Psoas muscle (tissue), 8 donors: Measurements from ENCODE around the gene GLCCI1. TPM values are rescaled to one million over a fixed set of nuclear protein-coding genes. Genes with fewer than 3 reads are reported as not detected.

Experiments
- ATAC-seq, 4 donors: fragments of 200-7000 bp; cut with Tn5 transposase; one replicate each; pipeline ENCODE4 v1.9.1; 2020; ENCODE audit warnings: moderate library complexity in 3 of 4, mild to moderate bottlenecking in 2 of 4
- DNase-seq, 2 donors: peaks; one replicate each; pipeline ENCODE4 v3.0.0-alpha.2; 2020
- H3K27ac ChIP-seq: fragments of 200-600 bp; one replicate; pipeline ENCODE4 v1.8.0; 2022
- H3K27me3 ChIP-seq, 3 donors: fragments of 200-600 bp in 1 of 3; one replicate each; pipeline versions ENCODE4 v1.6.1 to v1.8.0; 2013 to 2022; ENCODE audit warnings: low read length in 2 of 3, mild to moderate bottlenecking in 2 of 3, moderate library complexity in 1 of 3; ENCODE audit not compliant: insufficient read depth in 3 of 3
- H3K36me3 ChIP-seq, 2 donors: fragments of 200-600 bp in 1 of 2; one replicate each; pipeline versions ENCODE4 v1.6.1 to v1.8.0; 2013 to 2022; ENCODE audit warnings: low read depth in 1 of 2, mild to moderate bottlenecking in 1 of 2, moderate library complexity in 1 of 2; ENCODE audit not compliant: insufficient read depth in 1 of 2
- H3K4me1 ChIP-seq: fragments of 200-600 bp; one replicate; pipeline ENCODE4 v1.8.0; 2022
- H3K4me3 ChIP-seq: fragments of 200-600 bp; one replicate; pipeline ENCODE4 v1.8.0; 2022; ENCODE audit warnings: mild to moderate bottlenecking
- H3K9me3 ChIP-seq: fragments of 200-600 bp; one replicate; pipeline ENCODE4 v1.8.0; 2022
- CTCF ChIP-seq: fragments of 200-600 bp; IDR thresholded peaks from one replicate; pipeline ENCODE4 v1.8.0; 2022; ENCODE audit warnings: antibody characterized with exemption
- WGBS, 3 donors: extraction: QIAGEN DNeasy Blood & Tissue Kit; methylation state at CpG; one replicate each; pipeline versions ENCODE4 v1.1.6 to v1.1.7; 2013; 5-methylcytosine and 5-hydroxymethylcytosine counted together
- intact Hi-C, 2 donors: fragments of 100-400 bp; cut with DNase I; formaldehyde crosslinking; loops; one replicate each; pipeline versions ENCODE4 v1.11.0 to v1.14.2; 2022
- polyA plus RNA-seq, 3 donors: library from polyadenylated mRNA; stranded (reverse); fragments of 200-250 nt; gene quantifications; one replicate each; pipeline ENCODE4 v1.2.3, GENCODE V29; 2013
- total RNA-seq, 4 donors: library from RNA; stranded (reverse); fragmentation: NEBNext Ultra II Directional in 2 of 4; extraction: Animal tissue kit (Norgen Biotek cat#: 25700) in 2 of 4; gene quantifications; one replicate each; pipeline versions ENCODE4 v1.2.1 to v1.2.4, GENCODE V29; 2021 to 2023
- donor health status: healthy with polysubstance abuse.
- donor health status: DM: no; HTN: no; CAD: no; lungs with moderate emphysema.
- donor health status: Bipolar disorder and iron deficiency.
- donor health status: healthy.
- donor health status: DM: yes; HTN: yes; CAD: no.
- donor health status: DM: no; HTN: no; CAD: no.
- donor health status: DM: no; HTN: no; CAD: no.
- donor health status: DM: yes; HTN: yes; CAD: no.

GLCCI1 gene
- total and polyA plus RNA-seq, 7 donors, result 0.57 to 8.0 (median 3.1) TPM

GRCh38 chr7:8005279-8005678 lies 36.7 kb downstream of the GLCCI1 start:
- no peak for TF ChIP-seq CTCF
- intact Hi-C loops, result no loop called here
- H3K27me3 ChIP-seq, result no peaks in the 10 kb centered on the region
- no peak for ATAC-seq
- H3K36me3 ChIP-seq, result peaks cover 0 to 37% of the 10 kb centered on the region in 2 donors
- no peak for DNase-seq
- H3K27ac ChIP-seq, result no peak overlapping the region
- H3K9me3 ChIP-seq, result peaks cover 10% of the 10 kb centered on the region
- WGBS, 3 donors, result 60 to 81% (median 72%) methylated on average over 1 of the region's 1 CpG
- H3K4me3 ChIP-seq, result no peak overlapping the region
- H3K4me1 ChIP-seq, result no peaks in the 10 kb centered on the region

GRCh38 chr7:8014399-8014798 lies 45.8 kb downstream of the GLCCI1 start:
- ATAC-seq, result no peak
- DNase-seq, result no peak
- Histone ChIP-seq H3K9me3 (no peaks in the 10 kb centered on the region), H3K36me3 (no peaks in the 10 kb centered on the region), H3K27me3 (no peaks in the 10 kb centered on the region), H3K4me1 (no peaks in the 10 kb centered on the region), H3K4me3 (no peak overlapping the region), H3K27ac (no peak overlapping the region)
- intact Hi-C loops, result no loop called here
- no peak for TF ChIP-seq CTCF

- H3K36me3 ChIP-seq, result no peaks in the 10 kb centered on the region
- no peaks in the 10 kb centered on the region for H3K4me1 ChIP-seq
- ATAC-seq, result no peak
- H3K27ac ChIP-seq, result no peak overlapping the region
- no peak for TF ChIP-seq CTCF
- DNase-seq, result no peak
- intact Hi-C loops, result no loop called here
- H3K9me3 ChIP-seq, result no peaks in the 10 kb centered on the region
- H3K4me3 ChIP-seq, result no peak overlapping the region
- whole genome bisulfite sequencing, 3 donors, result 82 to 100% (median 96%) methylated on average over 1 of the region's 1 CpG
- no peaks in the 10 kb centered on the region for H3K27me3 ChIP-seq
Observed at GRCh38 chr7:8015100-8015745, 46.6 kb downstream of the GLCCI1 start.

- no peaks in the 10 kb centered on the region for H3K9me3 ChIP-seq
- no peak for ATAC-seq
- no peak for TF ChIP-seq CTCF
- H3K27ac ChIP-seq, result no peak overlapping the region
- DNase-seq, result no peak
- H3K4me1 ChIP-seq, result no peaks in the 10 kb centered on the region
- no peak overlapping the region for H3K4me3 ChIP-seq
- intact Hi-C loops, result no loop called here
- WGBS, 3 donors, result 86 to 98% (median 96%) methylated on average over 4 of the region's 4 CpGs
- no peaks in the 10 kb centered on the region for H3K27me3 ChIP-seq
- no peaks in the 10 kb centered on the region for H3K36me3 ChIP-seq
Observed at GRCh38 chr7:8015746-8016120, 47.1 kb downstream of the GLCCI1 start.

- peaks cover 0 to 3% of the 10 kb centered on the region in 2 donors for H3K36me3 ChIP-seq
- no peak overlapping the region for H3K27ac ChIP-seq
- TF ChIP-seq CTCF, result no peak
- WGBS, 3 donors, result 91 to 97% (median 95%) methylated on average over 1 of the region's 1 CpG
- no peak overlapping the region for H3K4me3 ChIP-seq
- ATAC-seq (no peak), DNase-seq (no peak)
- intact Hi-C loops, result no loop called here
- no peaks in the 10 kb centered on the region for H3K27me3 ChIP-seq
- no peaks in the 10 kb centered on the region for H3K4me1 ChIP-seq
- H3K9me3 ChIP-seq, result no peaks in the 10 kb centered on the region
Observed at GRCh38 chr7:8017423-8017822, 48.8 kb downstream of the GLCCI1 start.
